Dedifferentiated amniotic fluid mesenchymal stem cell (primary cell): ENCODE measurements around the gene METTL8.
"Not testable (repeated sequence)": the region's sequence is repeated elsewhere in the genome, so short reads cannot be mapped to it uniquely, and the experiment has no call there.

Source experiments
- DNase-seq: peaks from one replicate; pipeline ENCODE4 v3.0.0-alpha.2; 2016; ENCODE audit errors: extremely low spot score

Gene METTL8

DNA sequence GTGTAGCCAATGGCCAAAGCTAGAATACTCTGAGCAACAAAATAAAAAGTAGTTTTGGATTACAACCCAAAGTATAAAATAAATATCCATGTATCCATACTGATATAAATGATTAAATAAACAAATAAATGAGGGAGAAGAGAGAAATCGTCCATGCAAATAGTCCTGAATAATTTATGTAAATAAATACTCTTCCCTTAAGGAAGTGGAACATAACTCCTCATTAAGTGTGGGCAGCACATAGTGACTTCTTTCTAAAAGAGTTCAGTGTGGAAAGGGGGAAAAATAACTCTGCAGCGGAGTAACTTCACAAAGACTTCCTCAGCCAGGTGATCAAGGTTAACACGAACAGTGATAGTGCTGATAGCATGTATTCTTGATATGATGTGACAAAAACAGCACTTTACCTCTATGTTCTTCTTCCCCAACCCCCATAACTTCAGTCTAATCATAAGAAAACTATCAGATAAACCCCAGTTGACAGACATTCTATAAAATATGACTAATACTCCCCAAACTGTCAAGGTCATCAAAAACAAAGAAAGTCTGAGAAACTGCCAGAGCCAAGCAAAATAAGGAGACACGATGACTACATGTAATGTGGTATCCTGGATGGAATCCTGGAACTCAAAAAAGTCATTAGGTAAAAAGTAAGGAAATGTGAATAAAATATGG lies 30.7 kb downstream of the METTL8 start:
- no peak for DNase-seq

- DNase-seq, result no peak
These were observed 31.8 kb downstream of the METTL8 start for GRCh38 chr2:171401947-171402346.

GRCh38 chr2:171400395-171400794 lies 33.4 kb downstream of the METTL8 start:
- DNase-seq, result no peak

DNA sequence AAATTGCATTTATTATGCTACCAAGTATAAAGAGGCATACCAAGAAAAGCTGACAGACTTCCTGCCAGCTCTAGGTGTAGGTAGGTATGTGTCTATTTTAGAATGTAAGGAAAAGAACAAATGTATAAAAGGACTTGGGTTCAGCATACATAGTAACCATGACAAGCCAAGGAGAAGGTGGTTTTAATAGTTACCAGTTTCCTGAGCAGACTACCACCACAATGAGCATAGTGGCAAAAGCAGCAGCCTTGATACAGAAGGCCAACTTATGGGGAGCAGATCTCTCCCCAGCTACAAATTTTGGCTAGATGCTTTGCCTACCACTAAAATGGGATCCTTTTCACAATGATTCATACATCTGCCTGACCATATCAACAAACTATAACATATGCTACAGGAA lies 34.5 kb downstream of the METTL8 start:
- DNase-seq, result no peak

- DNase-seq, result no peak
These were observed 39.5 kb downstream of the METTL8 start for GRCh38 chr2:171394164-171394740.

- no peak for DNase-seq
These were observed 40.3 kb downstream of the METTL8 start for GRCh38 chr2:171393487-171393886.

DNA sequence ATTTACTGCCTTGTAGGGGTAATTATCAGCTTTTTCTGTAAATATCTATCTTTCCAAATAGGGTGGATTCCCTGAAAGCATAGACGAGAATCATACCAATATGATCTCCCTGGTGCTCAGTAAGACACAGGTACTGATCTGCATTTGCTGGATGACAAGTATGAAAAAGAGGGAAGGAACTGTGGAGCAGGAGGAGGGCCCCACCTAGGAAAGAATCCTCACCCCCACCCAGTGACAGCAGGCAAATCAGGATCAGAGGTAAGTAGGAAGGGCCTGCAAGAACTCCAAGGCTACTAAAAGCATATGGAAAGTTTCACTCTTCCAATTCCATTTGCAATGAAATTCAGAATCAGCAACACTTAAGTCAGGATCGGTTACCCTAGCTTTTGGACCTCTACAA lies 42.3 kb downstream of the METTL8 start:
- DNase-seq, result no peak

DNA sequence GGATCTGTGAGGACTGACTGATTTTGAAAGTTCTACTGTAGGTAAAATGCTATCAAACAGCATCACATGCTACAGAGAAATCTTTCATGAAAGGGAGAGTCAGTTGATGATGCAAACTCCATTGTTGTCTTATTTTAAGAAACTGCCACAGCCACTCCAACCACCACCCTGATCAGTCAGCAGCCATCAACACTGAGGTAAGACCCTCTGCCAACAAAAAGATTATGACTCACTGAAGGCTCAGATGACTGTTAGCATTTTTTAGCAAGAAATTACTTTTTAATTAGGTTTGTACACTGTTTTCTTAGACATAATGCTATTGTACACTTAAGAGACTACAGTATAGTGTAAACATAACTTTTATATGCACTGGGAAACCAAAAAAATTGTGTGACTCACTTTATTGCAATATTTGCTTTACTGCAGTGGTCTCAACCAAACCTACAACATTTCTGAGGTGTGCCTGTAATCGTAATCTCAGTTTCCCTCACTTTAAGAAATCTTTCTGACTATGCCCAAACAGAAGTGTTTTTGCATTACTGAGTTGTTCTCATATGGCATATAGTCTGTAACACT lies 42.8 kb downstream of the METTL8 start:
- DNase-seq, result peak; percentile 36

- no peak for DNase-seq
These were observed 44.0 kb downstream of the METTL8 start for GRCh38 chr2:171389780-171390179.

DNA sequence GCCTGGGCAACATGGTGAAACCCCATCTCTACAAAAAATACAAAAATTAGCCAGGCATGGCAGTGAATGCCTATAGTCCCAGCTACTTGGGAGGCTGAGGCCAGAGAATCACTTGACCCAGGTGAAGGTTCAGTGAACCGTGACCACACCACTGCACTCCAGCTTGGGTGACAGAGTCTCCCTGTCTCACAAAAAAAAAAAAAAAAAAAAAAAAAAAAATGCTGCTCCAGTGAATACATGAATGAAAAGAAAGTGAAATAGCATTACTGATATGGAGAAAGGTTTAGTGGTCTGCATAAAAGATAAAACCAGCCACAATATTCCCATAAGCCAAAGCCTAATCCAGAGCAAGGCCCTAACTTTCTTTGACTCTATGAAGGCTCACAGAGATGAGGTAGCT lies 44.5 kb downstream of the METTL8 start:
- no peak for DNase-seq

DNA sequence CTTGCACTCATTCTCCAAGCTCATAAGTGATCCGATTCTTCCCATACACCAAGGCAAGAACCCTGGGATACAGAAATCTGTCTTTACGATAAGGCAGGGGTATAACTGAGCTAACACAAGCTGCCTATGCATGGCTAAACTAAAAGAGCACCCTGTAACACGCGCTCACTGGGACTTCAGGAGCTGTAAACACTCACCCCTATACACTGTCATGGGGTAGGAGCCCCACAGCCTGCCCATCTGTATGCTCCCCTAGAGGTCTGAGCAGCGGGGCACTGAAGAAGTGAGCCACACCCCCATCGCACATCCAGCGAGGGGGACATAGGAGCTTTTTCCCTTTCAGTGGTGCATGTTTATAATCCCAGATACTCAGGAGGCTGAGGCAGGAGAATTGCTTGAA lies 46.7 kb downstream of the METTL8 start:
- no peak for DNase-seq

- no peak for DNase-seq
These were observed 47.2 kb downstream of the METTL8 start for GRCh38 chr2:171386627-171387026.

DNA sequence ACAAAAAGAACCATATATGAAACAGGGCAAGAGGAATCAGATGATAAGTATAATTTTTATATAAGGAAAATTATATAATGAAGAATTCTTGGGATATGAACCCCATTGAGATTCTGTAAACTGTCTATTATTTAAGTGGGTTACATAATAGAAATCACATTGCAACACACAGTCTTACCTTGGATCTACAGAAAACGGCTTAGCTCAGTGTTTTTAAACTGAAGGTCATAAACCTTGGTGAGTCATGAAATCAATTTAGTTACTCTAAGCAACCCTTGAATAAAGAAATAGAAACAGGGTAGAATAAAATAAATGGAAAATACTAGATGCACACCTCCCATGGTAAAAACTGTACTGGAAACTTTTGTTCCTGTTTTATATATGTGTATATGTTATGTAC lies 50.7 kb downstream of the METTL8 start:
- DNase-seq, result no peak

DNA sequence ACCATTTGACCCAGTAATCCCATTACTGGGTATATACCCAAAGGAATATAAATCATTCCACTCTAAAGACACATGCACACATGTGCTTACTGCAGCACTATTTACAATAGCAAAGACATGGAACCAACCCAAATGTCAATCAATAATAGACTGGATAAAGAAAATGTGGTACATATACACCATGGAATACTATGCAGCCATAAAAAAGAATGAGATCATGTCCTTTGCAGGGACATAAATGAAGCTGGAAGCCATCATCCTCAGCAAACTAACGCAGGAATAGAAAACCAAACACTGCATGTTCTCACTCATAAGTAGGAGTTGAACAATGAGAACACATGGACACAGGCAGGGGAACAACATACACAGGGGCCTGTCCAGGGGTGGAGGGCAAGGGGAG lies 51.6 kb downstream of the METTL8 start:
- DNase-seq, result not testable (repeated sequence)

GRCh38 chr2:171377852-171378251 lies 55.9 kb downstream of the METTL8 start:
- not testable (repeated sequence) for DNase-seq

GRCh38 chr2:171367692-171368091 lies 66.1 kb downstream of the METTL8 start:
- no peak for DNase-seq

GRCh38 chr2:171365778-171366177 lies 68.0 kb downstream of the METTL8 start:
- DNase-seq, result no peak

GRCh38 chr2:171365232-171365631 lies 68.6 kb downstream of the METTL8 start:
- no peak for DNase-seq

GRCh38 chr2:171362396-171362795 lies 71.4 kb downstream of the METTL8 start:
- DNase-seq, result no peak

- DNase-seq, result no peak
These were observed 72.9 kb downstream of the METTL8 start for GRCh38 chr2:171360905-171361304.

DNA sequence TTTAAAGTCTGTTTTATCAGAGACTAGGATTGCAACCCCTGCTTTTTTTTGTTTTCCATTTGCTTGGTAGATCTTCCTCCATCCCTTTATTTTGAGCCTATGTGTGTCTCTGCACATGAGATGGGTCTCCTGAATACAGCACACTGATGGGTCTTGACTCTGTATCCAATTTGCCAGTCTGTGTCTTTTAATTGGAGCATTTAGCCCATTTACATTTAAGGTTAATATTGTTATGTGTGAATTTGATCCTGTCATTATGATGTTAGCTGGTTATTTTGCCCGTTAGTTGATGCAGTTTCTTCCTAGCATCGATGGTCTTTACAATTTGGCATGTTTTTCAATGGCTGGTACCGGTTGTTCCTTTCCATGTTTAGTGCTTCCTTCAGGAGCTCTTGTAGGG lies 80.0 kb downstream of the METTL8 start:
- DNase-seq, result not testable (repeated sequence)

GRCh38 chr2:171348056-171348455 lies 85.7 kb downstream of the METTL8 start:
- DNase-seq, result no peak

DNA sequence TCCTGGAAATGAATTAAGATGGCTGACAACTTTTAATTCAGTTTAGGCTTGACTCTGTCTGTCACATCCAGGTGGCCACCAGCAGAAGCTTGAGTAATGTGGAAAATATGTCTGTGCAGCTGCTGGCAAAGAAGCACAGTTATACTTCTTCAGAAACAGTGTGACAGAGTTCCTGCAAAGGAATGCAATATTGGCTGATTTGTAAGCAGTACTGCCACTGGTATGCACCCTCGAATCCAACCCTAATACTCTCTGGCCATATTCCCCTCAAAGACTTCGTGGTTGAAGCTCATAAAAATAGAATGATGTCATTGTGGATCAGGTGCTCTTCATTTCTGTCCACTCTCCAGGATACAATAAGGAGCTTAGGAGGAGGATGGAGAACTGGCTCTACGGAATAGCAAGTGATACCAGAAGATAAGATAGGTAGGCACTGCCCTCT lies 86.2 kb downstream of the METTL8 start:
- peak; percentile 79 for DNase-seq
